Occipital lobe (tissue), 2 donors: ENCODE measurements around the gene MYOM1. TPM values are rescaled to one million over a fixed set of nuclear protein-coding genes. Genes with fewer than 3 reads are reported as not detected.

Source experiments
- DNase-seq: peaks from one replicate; lab custom pipeline; 2025; lab: John Stamatoyannopoulos, UW
- total RNA-seq: library from RNA; depleted of rRNA; stranded (reverse); fragments of >200 nt; gene quantifications from one replicate; pipeline ENCODE4 v1.2.3, GENCODE V29; 2014

MYOM1 gene
- total RNA-seq, 1 donor from 2014 or later = 2.3 TPM

- DNase-seq = no peak
Observed at GRCh38 chr18:3152294-3152693, 67.5 kb downstream of the MYOM1 start.

GRCh38 chr18:3151399-3152264 lies 68.1 kb downstream of the MYOM1 start:
- DNase-seq = no peak

GRCh38 chr18:3150688-3151087 lies 69.1 kb downstream of the MYOM1 start:
- no peak for DNase-seq

- no peak for DNase-seq
Observed at GRCh38 chr18:3150274-3150673, 69.5 kb downstream of the MYOM1 start.

GRCh38 chr18:3148930-3149535 lies 70.7 kb downstream of the MYOM1 start:
- no peak for DNase-seq

- no peak for DNase-seq
Observed at GRCh38 chr18:3147935-3148554, 71.7 kb downstream of the MYOM1 start.

- no peak for DNase-seq
Observed at GRCh38 chr18:3140986-3141639, 78.7 kb downstream of the MYOM1 start.

- no peak for DNase-seq
Observed at GRCh38 chr18:3140342-3140741, 79.4 kb downstream of the MYOM1 start.

GRCh38 chr18:3139406-3139805 lies 80.4 kb downstream of the MYOM1 start:
- no peak for DNase-seq

GRCh38 chr18:3138274-3138975 lies 81.3 kb downstream of the MYOM1 start:
- no peak for DNase-seq

GRCh38 chr18:3135536-3135935 lies 84.2 kb downstream of the MYOM1 start:
- peak; percentile 21 for DNase-seq

- no peak for DNase-seq
Observed at GRCh38 chr18:3132700-3133099, 87.1 kb downstream of the MYOM1 start.

- DNase-seq = no peak
Observed at GRCh38 chr18:3130344-3130743, 89.4 kb downstream of the MYOM1 start.

- DNase-seq = peak; percentile 67
Observed at GRCh38 chr18:3129053-3129864, 90.5 kb downstream of the MYOM1 start.

GRCh38 chr18:3126457-3127097 lies 93.2 kb downstream of the MYOM1 start:
- no peak for DNase-seq

- DNase-seq = no peak
Observed at GRCh38 chr18:3124822-3125221, 94.9 kb downstream of the MYOM1 start.

- no peak for DNase-seq
Observed at GRCh38 chr18:3122851-3123250, 96.9 kb downstream of the MYOM1 start.

GRCh38 chr18:3121259-3121658 lies 98.5 kb downstream of the MYOM1 start:
- DNase-seq = no peak

GRCh38 chr18:3120356-3120755 lies 99.4 kb downstream of the MYOM1 start:
- DNase-seq = no peak
